ENCODE measurements around the gene FAR1.

The FAR1 gene

DNA sequence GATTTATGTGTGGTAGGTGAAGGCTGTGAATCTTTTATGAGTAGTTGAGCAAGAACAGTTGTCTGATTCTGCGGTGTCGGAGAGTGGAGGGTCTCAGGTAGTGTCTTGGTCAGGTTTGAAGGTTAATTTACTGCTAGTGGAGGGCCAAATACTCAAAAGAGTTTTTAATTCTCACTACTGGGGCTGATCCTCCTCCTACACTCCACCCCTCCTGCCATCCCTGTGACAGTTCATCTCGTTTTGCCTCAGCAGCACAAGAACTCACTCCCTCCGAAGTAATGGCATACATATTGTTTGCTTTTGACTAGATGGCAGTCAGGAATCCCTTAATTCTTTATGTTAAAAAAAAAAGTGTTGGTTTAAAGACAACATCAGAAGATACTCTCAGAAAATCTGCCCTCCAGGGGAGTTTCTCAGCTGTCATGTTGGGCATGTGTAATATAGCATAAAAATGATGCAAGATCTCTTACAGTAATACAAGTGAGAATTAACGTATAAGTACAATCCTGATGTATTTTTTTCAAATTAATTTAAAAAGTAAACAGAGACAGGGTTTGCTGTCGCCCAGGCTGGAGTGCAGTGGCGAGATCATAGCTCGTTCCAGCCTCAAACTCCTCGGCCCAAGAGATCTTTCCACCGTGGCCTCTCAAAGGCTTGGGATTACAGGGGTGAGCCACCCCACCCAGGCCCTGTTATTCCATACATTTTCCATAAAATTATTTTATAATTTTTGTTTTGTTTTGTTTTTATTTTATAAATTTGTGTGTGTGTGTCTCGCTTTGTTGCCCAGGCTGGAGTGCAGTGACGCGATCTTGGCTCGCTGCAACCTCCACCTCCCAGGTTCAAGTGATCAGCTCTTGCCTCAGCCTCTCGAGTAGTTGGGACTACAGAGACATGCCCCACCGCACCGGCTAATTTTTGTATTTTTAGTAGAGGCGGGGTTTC lies 1.3 kb downstream of the FAR1 start:
- no peak for DNase-seq (ENCODE audit: low read depth)

DNA sequence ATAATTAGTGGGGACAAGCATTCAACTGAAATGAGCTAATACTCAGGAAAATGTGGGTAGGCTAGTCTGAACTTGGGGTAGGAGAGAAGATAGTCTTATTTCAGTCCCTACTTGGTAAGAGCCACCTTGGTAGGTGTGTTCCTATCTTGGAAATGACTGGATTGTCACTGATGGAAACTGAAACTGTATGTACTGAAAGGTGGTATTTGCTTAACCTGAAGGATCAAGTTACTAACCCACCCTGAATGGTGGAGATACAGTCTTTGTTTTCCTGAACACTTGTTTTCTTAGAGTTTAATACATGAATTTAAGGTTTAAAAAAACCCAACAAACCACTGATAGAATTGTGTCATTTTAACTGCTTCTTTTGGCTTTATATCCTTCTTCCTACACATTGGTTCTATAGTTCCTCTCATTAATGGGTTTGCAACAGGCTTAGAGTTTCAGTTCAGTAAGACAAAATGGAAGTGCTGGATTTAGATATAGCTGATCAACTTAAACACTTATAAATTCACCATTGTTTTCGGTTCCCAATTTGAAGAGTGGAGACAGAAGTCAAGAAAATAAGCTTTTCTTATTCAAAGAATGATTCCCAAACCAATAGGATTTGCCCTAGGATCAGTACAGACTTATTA lies 4.2 kb downstream of the FAR1 start:
- DNase-seq (ENCODE audit: low read depth), result no peak

DNA sequence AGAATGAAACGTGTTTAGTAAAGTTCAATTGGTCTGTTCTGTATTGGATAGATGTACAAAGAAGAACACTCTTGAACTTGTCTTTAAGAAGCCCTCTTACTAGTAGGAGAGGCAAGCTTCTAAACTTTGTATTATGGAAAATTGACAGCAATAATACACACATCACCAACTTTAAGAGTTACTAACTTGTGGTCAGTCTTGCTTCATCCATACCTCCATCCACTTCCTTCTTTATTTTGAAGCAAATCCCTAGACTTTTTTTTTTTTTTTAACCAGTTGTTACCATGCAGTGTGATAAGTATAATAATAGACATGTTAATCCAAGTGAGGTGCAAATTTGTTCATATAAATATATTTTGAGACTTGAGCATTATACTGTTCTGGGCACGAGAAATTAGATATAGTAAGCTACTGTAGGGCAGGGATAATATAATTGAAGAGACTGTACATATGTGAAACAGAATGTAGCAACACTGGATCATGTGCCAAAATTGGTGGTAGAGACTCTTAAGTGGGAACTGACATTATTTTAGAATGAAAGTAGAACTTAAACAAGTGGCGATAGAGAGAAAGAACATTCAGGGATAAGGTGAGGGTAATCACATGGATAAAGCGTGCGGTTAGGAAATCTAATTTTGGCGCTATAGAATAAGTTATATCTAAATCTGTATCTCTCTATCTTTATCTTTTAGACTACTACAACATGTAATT lies 6.5 kb downstream of the FAR1 start:
- DNase-seq (ENCODE audit: low read depth), result no peak

DNA sequence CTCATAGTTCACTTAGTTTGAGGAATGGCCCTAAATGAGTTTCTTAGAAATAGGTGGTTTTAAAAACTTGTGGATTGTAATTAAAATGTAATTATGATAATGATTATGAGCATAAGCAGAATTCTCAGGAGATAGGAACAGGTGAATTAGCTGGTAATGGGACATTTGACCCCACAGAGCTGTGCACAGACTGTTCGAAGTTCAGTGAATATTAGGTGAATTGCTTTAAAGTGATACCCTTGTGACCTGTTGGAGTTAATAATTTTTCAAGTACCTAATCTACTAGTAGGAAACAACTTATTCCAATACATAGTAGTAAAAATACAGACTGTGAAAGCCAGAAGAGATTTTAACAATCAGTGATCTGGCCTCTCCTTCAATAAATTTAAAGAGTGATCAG lies 8.1 kb downstream of the FAR1 start:
- DNase-seq (ENCODE audit: low read depth), result no peak

DNA sequence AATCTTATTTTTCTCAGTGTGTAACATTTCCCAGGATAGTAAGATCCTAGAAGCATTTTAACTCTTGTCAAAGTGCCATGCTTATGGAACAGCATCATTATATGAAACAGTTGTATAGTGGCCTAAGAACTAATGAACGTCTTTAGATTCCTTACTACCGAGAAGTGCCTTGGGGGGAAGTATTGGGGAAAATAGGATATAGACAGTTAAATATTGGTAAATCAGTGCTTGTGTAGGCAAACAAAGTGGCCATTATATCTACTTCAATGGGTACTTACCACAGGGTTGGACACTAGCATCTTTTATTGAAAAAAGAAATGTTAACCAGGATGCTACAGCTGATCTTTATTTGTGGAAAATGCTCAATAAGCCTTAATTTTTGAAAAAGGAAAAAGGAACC lies 11.3 kb downstream of the FAR1 start:
- DNase-seq (ENCODE audit: low read depth), result no peak

DNA sequence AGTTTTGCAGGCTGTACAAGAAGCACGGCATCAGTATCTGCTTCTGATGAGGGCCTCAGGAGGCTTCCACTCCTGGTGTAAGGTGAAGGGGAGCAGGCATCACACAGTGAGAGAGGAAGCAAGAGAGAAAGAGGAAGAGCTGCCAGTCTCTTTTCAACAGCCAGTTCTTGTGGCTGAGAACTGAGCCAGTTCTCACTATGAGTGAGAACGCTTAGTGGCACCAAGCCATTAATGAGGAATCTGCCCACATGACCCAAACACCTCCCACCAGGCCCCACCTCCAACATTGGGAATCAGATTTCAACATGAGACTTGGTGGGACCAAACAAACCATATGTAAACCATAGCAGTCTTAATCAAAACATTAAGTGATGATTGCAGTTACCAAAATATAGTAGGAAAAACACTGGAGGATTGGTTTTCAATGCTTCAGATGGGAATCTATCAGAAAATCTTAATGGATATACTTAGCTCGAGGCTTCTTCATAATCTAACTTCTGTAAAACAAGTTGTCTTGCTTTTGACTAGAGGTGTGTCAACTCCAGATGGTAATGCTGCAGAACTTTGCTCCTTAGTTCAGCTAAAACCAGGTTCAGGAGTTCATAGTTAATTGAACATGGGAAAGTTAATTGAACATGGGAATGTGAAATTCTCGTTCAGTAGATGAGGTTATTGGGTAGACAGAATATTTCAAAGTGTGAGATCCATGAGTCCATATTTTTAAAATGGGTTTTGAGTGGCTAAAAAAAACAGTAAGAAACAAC lies 12.2 kb downstream of the FAR1 start:
- DNase-seq (ENCODE audit: low read depth), result no peak

DNA sequence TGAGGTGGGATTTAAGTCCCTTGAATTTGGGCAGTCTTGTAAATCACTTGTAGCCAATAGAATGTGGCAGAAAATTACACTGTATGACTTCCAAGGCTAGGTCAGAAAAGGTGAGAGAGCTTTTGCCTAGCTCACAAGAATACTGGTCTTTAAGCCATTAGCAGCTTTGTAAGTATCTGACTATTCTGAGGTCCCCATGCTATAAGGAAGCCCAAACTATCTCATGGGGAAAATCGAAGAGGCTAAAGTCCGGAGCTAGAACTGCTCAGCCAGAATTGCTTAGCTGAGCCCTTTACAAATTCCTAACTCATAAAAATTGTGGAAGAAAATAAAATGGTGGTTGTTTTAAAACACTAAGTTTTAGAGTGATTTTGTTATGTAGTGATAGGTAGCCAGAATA lies 13.0 kb downstream of the FAR1 start:
- no peak for DNase-seq (ENCODE audit: low read depth)

DNA sequence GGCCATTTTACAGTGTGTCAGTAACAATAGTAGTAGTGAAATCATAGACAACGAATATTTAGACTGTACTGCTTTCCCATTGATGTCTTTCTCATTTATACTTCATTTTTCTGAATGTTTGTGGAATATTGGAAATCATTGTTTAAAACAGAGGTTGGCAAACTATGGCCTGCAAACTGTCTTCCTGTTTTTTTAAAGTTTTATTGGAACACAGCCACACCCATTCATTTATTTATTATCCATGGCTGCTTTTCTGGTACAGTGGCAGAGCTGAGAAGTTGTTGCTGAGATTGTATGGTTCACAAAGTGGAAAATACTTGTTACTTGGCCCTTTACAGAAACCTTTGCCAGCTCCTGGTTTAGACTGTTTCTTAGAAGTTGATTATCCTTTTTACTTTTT lies 13.7 kb downstream of the FAR1 start:
- no peak for DNase-seq (ENCODE audit: low read depth)

DNA sequence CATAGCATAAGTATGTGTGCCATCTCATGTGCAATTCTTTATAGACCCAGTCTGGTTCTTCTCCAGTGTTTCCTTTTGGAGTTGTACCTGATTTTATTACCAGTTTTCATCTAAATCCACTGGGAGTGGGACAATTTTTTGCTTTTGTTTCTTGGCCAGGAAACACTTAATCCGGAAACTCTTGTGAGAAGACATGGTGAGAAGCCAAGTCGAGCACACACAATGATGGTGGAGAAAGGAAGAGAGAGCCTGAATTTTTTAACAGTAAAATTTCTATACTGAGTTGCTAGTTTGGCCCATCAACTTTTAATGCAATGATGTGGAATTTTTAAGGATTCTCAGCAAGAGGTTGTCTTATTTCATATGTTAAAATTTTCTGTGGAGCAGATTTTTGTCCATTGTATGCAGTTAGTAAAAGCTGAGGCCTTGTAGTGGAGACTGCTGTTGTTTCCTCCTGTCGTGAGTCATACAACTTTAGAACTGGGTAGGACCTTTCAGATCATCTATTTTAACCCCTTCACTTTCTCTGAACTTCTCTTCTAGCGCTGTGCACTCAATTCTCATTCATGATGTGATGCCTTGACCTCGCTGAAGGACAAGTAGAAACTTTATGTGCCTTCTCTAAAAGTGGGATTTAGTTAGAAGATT lies 17.1 kb downstream of the FAR1 start:
- no peak for DNase-seq (ENCODE audit: low read depth)

DNA sequence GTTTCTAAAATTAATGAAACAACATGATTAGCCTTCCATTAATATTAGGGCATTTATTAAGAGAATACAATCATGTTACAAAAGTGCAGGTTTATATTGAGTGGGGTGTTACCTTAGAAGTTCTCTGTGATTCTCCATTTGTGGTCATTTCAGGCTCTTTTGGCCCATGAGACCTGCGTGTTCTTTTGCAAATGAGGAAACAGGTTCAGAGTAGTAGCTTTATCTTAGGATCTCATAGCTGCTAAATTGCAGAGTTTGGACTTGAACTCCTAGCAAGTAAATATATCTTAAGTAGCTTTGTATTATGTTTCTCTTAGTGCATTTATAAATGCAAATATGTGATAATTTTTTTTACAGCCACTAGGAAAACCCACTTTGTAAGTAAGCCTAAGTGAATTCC lies 18.3 kb downstream of the FAR1 start:
- DNase-seq (ENCODE audit: low read depth), result no peak

DNA sequence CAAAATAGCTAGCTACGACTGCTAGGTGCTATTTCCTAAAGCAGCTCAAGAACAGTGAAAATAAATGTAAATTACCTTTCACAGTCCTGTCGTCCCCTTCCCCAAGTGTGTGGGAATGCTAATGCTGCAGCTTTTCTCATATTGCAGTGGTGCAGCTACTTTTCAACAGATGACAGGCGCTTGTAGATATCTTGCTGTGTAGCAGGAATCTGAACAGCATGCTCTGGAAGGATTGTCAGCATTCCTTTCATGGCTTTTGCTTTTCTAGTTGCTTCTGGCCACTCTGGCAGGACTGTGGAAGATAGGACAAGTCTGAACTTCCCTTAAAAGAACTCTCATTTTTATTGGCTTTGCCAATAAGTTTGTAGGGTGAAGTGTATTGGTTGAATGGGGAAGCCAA lies 18.8 kb downstream of the FAR1 start:
- no peak for DNase-seq (ENCODE audit: low read depth)

DNA sequence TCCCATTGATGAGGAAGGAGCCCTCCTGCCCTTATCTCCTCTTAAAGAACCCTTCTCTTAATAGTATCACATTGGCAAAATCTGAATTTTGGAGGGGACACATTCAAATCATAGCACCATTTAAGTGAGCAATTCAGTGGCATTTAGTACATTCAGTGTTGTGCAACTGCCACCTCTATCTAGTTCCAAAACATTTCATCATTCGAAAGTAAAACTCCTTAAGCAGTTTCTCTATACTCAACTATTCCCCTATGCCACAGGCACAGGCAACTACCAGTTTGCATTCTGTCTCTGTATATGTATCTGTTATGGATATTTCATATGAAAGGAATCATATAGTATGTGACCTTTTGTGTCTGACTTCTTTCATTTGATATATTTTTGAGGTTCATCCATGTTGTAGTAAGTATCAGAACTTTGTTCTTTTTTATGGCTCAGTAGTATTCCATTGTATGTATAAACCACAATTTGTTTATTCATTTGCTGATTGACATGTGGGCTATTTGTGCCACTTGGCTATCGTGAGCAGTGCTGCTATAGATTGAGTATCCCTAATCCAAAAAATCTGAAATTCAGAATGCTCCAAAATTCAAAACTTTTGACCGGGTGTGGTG lies 22.9 kb downstream of the FAR1 start:
- no peak for DNase-seq (ENCODE audit: low read depth)

DNA sequence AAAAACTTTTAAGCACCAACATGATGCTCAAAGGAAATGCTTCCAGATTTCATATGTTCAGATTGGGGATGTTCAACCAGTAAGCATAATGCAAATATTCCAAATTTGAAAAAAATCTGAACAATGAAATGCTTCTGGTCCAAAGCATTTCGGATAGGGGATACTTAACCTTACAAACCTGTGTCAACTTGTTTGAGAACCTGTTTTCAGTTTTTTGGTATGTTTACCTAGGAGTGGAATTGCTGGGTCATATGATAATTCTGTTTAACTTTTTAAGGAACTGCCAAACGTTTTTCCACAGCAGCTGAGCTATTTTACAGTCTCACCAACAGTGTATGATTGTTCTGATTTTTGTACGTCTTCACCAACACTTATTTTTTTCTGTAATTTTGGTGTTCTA lies 23.7 kb downstream of the FAR1 start:
- DNase-seq (ENCODE audit: low read depth), result no peak

DNA sequence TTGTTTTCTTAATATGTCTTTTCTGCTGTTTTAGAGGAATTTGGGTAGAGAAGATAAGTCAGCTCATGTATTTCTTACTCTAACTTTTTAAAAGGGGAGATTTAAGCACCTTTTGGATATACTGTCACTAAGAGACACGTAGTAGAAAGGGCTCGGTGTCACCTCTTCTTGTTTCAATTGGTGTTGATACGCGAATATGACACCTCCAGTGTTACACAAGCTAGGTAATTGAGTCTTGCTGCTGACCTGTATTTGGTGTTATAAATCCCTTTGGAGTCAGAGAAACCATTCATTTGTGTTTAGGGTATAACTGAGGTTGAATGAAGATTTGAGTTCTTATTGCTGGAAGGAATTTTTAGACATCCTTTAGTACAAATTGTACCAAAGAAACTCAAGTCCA lies 25.6 kb downstream of the FAR1 start:
- no peak for DNase-seq (ENCODE audit: low read depth)

DNA sequence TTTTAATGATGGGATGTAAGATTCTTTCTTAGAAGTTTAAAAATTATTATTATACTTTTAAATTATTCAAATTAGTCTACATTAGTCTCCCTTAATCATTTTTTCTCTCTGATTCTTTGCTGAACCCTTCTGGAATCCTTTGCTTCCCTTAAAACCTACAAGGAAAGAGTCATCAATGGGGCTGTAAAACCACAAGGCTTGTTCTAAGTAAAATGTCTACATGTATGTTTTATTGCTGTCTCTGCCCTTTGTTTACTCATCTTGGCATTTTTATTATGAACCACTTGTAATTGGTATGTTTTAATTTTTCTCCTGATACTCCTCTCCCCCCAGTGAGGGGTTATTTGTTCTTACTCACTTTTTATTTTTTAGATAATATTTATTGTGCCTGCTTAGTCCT lies 27.4 kb downstream of the FAR1 start:
- DNase-seq (ENCODE audit: low read depth), result no peak

DNA sequence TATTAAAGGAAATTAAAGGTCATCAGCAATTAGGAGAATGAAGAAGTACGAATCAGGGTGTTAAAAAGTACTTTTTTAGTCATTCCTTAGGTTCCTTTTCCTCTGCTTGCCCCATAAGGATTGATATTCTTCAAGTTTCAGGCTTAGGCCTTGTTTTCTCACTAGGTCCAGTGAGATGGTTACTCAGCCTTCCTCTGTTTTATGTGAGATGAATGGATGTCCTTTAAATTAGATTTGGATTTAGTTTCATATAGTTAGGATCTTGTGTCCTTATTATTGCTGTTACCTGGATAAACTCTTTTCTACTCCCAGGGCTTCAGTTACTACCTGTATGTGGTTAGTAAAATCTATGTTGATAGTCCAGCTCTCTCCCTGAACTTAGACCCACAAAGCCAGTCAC lies 29.2 kb downstream of the FAR1 start:
- DNase-seq (ENCODE audit: low read depth), result no peak

DNA sequence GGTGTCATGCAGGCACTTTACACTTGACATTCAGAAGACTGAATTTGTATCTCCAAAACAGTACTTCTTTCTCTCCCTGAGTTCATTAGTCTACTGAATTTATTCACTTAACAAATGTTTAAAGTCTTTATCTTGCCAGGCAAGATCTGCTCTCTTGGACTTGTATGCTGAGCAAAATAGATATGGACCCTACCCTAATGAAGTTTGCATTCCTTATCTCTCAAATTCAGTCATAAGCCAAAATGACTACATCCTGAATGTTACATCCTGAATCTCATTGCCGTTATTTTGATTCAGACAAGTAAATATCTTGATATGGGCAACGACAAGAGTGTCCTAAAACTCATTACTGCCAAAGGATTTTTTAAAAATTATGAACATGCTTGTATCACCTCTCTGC lies 29.7 kb downstream of the FAR1 start:
- no peak for DNase-seq (ENCODE audit: low read depth)

DNA sequence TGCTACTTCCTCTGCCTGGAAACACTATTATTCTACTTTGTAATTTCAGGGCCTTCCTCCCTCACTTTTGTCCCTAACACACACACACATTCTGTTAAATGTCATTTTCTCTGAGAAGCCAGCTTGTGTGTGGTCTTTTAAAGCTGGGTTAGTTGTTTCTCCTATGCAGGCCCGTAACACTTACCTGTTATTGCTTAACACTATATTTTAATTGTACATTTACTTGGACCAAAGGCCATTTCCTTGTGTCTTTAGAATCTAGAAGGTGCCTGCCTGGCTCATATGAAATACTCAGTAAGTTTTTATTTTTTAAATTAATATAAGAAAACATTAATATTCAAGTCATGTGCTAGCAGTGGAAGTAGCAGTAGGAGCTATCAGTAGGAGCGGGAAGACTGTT lies 30.6 kb downstream of the FAR1 start:
- DNase-seq (ENCODE audit: low read depth), result no peak

DNA sequence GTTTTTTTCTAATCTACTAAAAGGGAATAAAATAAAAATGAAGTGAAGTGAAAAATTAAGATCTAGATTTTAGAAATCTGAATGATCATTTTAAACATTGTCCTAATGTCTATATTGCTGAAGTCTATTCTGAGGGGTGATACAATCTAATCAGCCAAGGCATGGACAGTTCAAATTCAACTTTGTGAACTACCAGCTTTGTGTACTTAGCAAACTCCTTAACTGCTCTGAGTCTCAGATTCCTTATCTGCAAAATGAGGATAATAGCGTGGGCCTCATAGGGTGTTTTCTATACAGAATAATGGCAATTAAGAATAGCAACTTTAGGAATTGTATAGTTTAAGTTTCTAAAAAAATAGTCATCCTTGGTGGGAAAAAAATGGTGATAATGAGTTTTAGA lies 31.4 kb downstream of the FAR1 start:
- no peak for DNase-seq (ENCODE audit: low read depth)

DNA sequence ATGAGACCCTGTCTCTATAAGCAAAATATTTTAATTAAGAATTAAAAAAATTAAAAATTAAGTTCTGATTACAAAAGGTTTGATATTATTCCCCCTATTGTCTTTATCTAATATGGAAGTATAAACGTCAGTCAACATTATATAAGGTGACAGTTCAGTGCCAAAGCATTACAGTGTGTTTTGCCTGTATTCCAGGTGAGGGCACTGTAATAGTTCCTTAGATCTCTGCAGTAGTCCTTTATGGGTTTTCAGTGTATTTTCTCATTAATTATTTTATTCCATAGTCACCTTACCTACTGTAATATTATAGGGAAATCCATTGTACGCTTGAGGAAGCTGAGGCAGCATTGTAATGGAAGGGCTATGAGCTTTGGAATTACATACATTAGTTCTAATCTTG lies 33.0 kb downstream of the FAR1 start:
- no peak for DNase-seq (ENCODE audit: low read depth)

DNA sequence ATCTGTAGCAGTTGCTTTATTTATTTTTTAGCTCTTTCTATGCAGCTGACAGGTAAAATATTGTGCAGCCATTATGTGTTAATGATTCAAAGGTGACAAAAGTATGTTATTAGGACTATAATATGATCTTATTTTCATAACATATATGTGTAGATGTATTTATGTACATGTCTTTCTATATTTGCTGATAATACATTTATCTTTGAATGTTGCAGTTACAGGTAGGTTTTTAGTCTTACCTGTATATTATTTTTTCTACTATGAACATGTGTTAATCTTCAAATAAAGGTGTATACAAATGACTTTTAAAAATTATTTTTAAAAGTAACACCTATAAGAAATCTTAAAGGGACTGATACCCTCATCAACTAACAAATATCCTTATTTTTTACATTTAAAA lies 33.6 kb downstream of the FAR1 start:
- no peak for DNase-seq (ENCODE audit: low read depth)
